PC-9 (cell line): ENCODE measurements around the gene ERG. TPM values are rescaled to one million over a fixed set of nuclear protein-coding genes. Genes with fewer than 3 reads are reported as not detected.

Experiments used
- BruUV-seq: library from RNA; stranded (reverse); fragments of 400-500 nt; replicated peaks from 2 replicates; lab custom pipeline; 2021; lab: Mats Ljungman, UMichigan
- CTCF ChIA-PET: fragments of 300-600 bp; sonication (Branson Sonifier 250); formaldehyde crosslinking; loops from one replicate; lab custom pipeline; 2022; ENCODE audit warnings: antibody characterized with exemption; lab: Charles Lee
- POLR2A ChIA-PET: fragments of 300-600 bp; sonication (Branson Sonifier 250); formaldehyde crosslinking; loops from one replicate; lab custom pipeline; 2022; ENCODE audit warnings: antibody characterized with exemption; ENCODE audit not compliant: unreplicated experiment; lab: Charles Lee
- DNase-seq, 2 experiments: peaks; one replicate each; pipeline versions ENCODE4 v3.0.0 to v3.0.0-alpha.2; 2015 to 2022; ENCODE audit warnings: mixed read lengths in 1 of 2
- H2AFZ ChIP-seq: fragments of 200-600 bp; sonication (generic); 2 replicates; pipeline ENCODE4 v1.8.1; 2017; ENCODE audit warnings: antibody characterized with exemption
- H3F3A ChIP-seq: fragments of 200-600 bp; sonication (generic); 2 replicates; pipeline ENCODE4 v1.8.1; 2017; ENCODE audit warnings: antibody characterized with exemption, mild to moderate bottlenecking, low read depth; ENCODE audit not compliant: insufficient read depth
- H3K27ac ChIP-seq: fragments of 200-600 bp; sonication (generic); 2 replicates; pipeline ENCODE4 v1.6.1; 2016; ENCODE audit warnings: mixed run types
- H3K27me3 ChIP-seq: fragments of 200-600 bp; sonication (generic); 2 replicates; pipeline ENCODE4 v1.6.1; 2016; ENCODE audit warnings: low read depth, mixed run types; ENCODE audit not compliant: insufficient read depth
- H3K36me3 ChIP-seq: fragments of 200-600 bp; sonication (generic); 2 replicates; pipeline ENCODE4 v1.6.1; 2016; ENCODE audit warnings: low read depth, mixed run types
- H3K4me1 ChIP-seq: fragments of 200-600 bp; sonication (generic); replicated peaks from 2 replicates; pipeline ENCODE4 v1.6.1; 2016; ENCODE audit warnings: mixed run types; ENCODE audit not compliant: insufficient read depth
- H3K4me2 ChIP-seq: fragments of 200-600 bp; sonication (generic); 2 replicates; pipeline ENCODE4 v1.6.1; 2017; ENCODE audit warnings: mixed run types
- H3K4me3 ChIP-seq: fragments of 200-600 bp; sonication (generic); 2 replicates; pipeline ENCODE4 v1.6.1; 2016; ENCODE audit warnings: mixed run types
- H3K79me2 ChIP-seq: fragments of 200-600 bp; sonication (generic); 2 replicates; pipeline ENCODE4 v1.6.1; 2017; ENCODE audit warnings: low read depth, mixed run types
- H3K9me2 ChIP-seq: fragments of 200-600 bp; sonication (generic); 2 replicates; pipeline ENCODE4 v1.8.1; 2017; ENCODE audit warnings: mild to moderate bottlenecking; ENCODE audit not compliant: insufficient read depth
- H3K9me3 ChIP-seq: fragments of 200-600 bp; sonication (generic); 2 replicates; pipeline ENCODE4 v1.8.1; 2016; ENCODE audit warnings: low read depth; ENCODE audit not compliant: insufficient read depth
- H4K20me1 ChIP-seq: fragments of 200-600 bp; sonication (generic); 2 replicates; pipeline ENCODE4 v1.8.1; 2017; ENCODE audit not compliant: insufficient read depth
- EZH2 ChIP-seq: fragments of 200-600 bp; sonication (generic); IDR thresholded peaks from 2 replicates; pipeline ENCODE4 v1.8.0; 2017; ENCODE audit warnings: antibody characterized with exemption, low read depth
- intact Hi-C: fragments of 100-400 bp; cut with micrococcal nuclease; formaldehyde crosslinking; loops from one replicate; pipeline ENCODE4 v1.10.0; 2022; ENCODE audit not compliant: unreplicated experiment
- total RNA-seq: library from RNA; stranded (reverse); gene quantifications from 2 replicates; pipeline ENCODE4 v1.2.3, GENCODE V29; 2021
- TF ChIP-seq, protein P1 (sequence below): fragments of 200-600 bp; sonication (generic); conservative IDR thresholded peaks from 2 replicates; pipeline ENCODE4 v1.6.1; 2017; ENCODE audit warnings: mixed run types, antibody characterized with exemption, mild to moderate bottlenecking, moderate library complexity

ERG gene
- total RNA-seq, 1 experiment from 2014 or later = not detected

DNA sequence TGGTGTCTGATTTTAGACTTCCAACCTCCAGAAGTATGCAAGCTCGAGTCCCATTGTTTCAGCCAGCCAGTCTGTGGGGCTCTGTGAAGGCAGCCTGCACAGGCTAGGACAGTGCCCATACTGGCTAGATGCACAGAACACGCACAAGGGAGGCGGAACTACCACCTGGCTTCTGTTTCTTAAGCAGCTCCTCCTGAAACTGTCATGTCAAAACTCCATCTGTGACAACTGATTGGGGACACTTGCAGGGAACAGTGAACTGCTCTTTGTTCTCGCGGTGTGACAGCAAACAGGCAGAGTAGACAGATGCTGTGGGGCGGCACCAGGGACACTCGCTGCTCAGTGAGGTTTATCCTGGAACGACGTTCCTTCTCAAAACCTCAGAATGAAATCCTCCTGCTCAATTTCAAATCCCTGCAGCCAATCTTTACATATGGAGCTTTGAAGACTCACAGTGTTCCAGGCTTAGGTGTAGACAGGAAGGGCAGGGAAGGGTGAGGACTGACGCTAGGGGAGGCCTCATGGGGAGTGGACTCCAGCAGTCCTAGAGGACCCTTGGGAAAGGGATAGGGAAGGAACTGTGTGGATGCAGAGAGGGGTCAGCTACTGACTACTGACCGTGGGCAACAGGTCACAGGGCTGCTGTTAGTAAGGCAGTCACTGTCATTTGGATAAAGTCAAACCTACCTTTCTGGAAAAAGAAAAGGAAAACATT, 73.8 kb downstream of the ERG start:
- Histone ChIP-seq H3K9me2 (no peaks in the 10 kb centered on the region), H3K27me3 (peaks cover 36% of the 10 kb centered on the region), H3K4me1 (no peaks in the 10 kb centered on the region), H3K9me3 (no peaks in the 10 kb centered on the region), H3K4me3 (no peak overlapping the region), H3K27ac (no peak overlapping the region), H3K4me2 (no peak overlapping the region), H4K20me1 (no peaks in the 10 kb centered on the region), H3K79me2 (no peaks in the 10 kb centered on the region), H2AFZ (no peak overlapping the region), H3K36me3 (no peaks in the 10 kb centered on the region), H3F3A (no peaks in the 10 kb centered on the region)
- intact Hi-C loops = no loop called here
- no TSS peak for BruUV-seq
- no peak for TF ChIP-seq EZH2
- TF ChIP-seq, protein P1, sequence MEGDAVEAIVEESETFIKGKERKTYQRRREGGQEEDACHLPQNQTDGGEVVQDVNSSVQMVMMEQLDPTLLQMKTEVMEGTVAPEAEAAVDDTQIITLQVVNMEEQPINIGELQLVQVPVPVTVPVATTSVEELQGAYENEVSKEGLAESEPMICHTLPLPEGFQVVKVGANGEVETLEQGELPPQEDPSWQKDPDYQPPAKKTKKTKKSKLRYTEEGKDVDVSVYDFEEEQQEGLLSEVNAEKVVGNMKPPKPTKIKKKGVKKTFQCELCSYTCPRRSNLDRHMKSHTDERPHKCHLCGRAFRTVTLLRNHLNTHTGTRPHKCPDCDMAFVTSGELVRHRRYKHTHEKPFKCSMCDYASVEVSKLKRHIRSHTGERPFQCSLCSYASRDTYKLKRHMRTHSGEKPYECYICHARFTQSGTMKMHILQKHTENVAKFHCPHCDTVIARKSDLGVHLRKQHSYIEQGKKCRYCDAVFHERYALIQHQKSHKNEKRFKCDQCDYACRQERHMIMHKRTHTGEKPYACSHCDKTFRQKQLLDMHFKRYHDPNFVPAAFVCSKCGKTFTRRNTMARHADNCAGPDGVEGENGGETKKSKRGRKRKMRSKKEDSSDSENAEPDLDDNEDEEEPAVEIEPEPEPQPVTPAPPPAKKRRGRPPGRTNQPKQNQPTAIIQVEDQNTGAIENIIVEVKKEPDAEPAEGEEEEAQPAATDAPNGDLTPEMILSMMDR = no peak
- CTCF ChIA-PET = no interaction called here
- POLR2A ChIA-PET = no interaction called here
- no peak for DNase-seq

DNA sequence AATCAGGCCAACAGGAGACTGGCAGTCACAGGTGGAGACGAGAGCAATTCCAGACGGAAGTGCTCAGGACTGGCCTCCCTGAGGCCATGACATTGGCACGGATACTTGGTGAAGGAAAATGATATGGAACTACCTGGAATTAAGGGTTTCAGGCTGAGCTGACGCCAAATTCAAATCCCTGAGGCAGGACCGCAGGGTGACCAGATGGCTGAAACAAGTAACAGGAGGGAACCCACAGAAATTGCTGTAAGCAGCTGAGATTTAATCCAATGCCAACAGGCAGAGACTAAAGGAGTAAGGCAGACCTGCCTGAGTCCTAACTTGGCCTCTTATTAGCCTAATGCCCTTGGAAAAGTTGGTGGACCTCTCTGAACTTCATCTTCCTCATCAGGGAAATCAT, 76.2 kb downstream of the ERG start:
- Histone ChIP-seq H3K27me3 (peaks cover 41% of the 10 kb centered on the region), H3K9me2 (no peaks in the 10 kb centered on the region), H3K4me2 (no peak overlapping the region), H3K4me1 (no peaks in the 10 kb centered on the region), H3K36me3 (no peaks in the 10 kb centered on the region), H3K79me2 (no peaks in the 10 kb centered on the region), H3K9me3 (no peaks in the 10 kb centered on the region), H4K20me1 (no peaks in the 10 kb centered on the region), H3K4me3 (no peak overlapping the region), H3K27ac (no peak overlapping the region), H3F3A (no peaks in the 10 kb centered on the region), H2AFZ (no peak overlapping the region)
- DNase-seq = no peak
- no TSS peak for BruUV-seq
- ChIA-PET CTCF (no interaction called here), POLR2A (no interaction called here)
- intact Hi-C loops = no loop called here
- TF ChIP-seq, protein P1 = no peak
- no peak for TF ChIP-seq EZH2

DNA sequence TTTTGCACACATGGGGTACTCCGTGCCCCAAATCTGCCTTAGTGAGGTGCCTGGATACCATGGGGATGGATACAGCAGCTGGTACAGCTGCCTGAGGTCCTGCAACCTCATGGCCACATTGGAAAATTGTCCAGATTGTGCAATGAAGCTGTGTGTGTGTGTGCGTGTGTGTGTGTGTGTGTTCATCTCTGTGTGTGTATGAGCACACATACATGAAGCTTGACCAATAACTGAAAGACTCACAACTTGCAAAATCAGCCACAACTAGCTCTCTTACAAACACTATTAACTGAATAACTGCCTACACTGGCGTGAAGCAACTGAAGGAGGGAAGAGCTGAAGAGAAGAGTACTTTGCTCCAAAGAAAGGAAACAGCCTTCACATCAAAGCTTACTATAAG, 78.1 kb downstream of the ERG start:
- TF ChIP-seq, protein P1 = no peak
- TF ChIP-seq EZH2 = no peak
- Histone ChIP-seq H3K79me2 (no peaks in the 10 kb centered on the region), H3K27me3 (peaks cover 40% of the 10 kb centered on the region), H4K20me1 (no peaks in the 10 kb centered on the region), H2AFZ (no peak overlapping the region), H3K36me3 (no peaks in the 10 kb centered on the region), H3K9me2 (no peaks in the 10 kb centered on the region), H3K9me3 (no peaks in the 10 kb centered on the region), H3K4me3 (no peak overlapping the region), H3K4me2 (no peak overlapping the region), H3F3A (no peaks in the 10 kb centered on the region), H3K4me1 (no peaks in the 10 kb centered on the region), H3K27ac (no peak overlapping the region)
- intact Hi-C loops = no loop called here
- DNase-seq = no peak
- ChIA-PET CTCF (no interaction called here), POLR2A (no interaction called here)
- BruUV-seq = no TSS peak
